Calu3 (cell line): ENCODE data around the gene ACAD11. TPM values are rescaled to one million over a fixed set of nuclear protein-coding genes. Genes with fewer than 3 reads are reported as not detected.
"Not testable (repeated sequence)": the region's sequence is repeated elsewhere in the genome, so short reads cannot be mapped to it uniquely, and the experiment has no call there.

Source experiments
- BruUV-seq: library from RNA; stranded (reverse); fragments of 400-500 nt; replicated peaks from 2 replicates; lab custom pipeline; 2021; lab: Mats Ljungman, UMichigan
- CTCF ChIA-PET: fragments of 300-600 bp; sonication (Branson Sonifier 250); formaldehyde crosslinking; loops from one replicate; lab custom pipeline; 2022; ENCODE audit warnings: antibody characterized with exemption; lab: Charles Lee
- DNase-seq: peaks from one replicate; pipeline ENCODE4 v3.0.0; 2022
- H3K27ac Mint-ChIP-seq: one replicate; pipeline ENCODE4 v1.8.0; 2022; ENCODE audit warnings: mixed read lengths; ENCODE audit not compliant: unreplicated experiment
- H3K27me3 Mint-ChIP-seq: one replicate; pipeline ENCODE4 v1.8.0; 2022; ENCODE audit warnings: mixed read lengths; ENCODE audit not compliant: unreplicated experiment
- H3K36me3 Mint-ChIP-seq: one replicate; pipeline ENCODE4 v1.8.0; 2022; ENCODE audit warnings: mild to moderate bottlenecking, moderate library complexity, mixed read lengths; ENCODE audit not compliant: insufficient read depth, unreplicated experiment
- H3K4me1 Mint-ChIP-seq: one replicate; pipeline ENCODE4 v1.8.0; 2022; ENCODE audit warnings: mild to moderate bottlenecking, low read depth, mixed read lengths; ENCODE audit not compliant: unreplicated experiment
- H3K4me3 Mint-ChIP-seq: one replicate; pipeline ENCODE4 v1.8.0; 2022; ENCODE audit warnings: mild to moderate bottlenecking, low read depth, moderate library complexity, mixed read lengths; ENCODE audit not compliant: unreplicated experiment
- H3K9me3 Mint-ChIP-seq: one replicate; pipeline ENCODE4 v1.8.0; 2022; ENCODE audit warnings: low read depth, mixed read lengths; ENCODE audit not compliant: unreplicated experiment
- intact Hi-C: fragments of 100-400 bp; cut with micrococcal nuclease; formaldehyde crosslinking; loops from one replicate; pipeline ENCODE4 v1.10.0; 2022; ENCODE audit not compliant: unreplicated experiment
- total RNA-seq: library from RNA; stranded (reverse); gene quantifications from 2 replicates; pipeline ENCODE4 v1.2.3, GENCODE V29; 2022
- TF ChIP-seq, protein P1 (sequence below): fragments of 200-600 bp; IDR thresholded peaks from one replicate; pipeline ENCODE4 v1.8.0; 2022; ENCODE audit warnings: antibody characterized with exemption; ENCODE audit not compliant: unreplicated experiment

Gene ACAD11
- total RNA-seq, 1 experiment from 2014 or later = 14.6 TPM

DNA sequence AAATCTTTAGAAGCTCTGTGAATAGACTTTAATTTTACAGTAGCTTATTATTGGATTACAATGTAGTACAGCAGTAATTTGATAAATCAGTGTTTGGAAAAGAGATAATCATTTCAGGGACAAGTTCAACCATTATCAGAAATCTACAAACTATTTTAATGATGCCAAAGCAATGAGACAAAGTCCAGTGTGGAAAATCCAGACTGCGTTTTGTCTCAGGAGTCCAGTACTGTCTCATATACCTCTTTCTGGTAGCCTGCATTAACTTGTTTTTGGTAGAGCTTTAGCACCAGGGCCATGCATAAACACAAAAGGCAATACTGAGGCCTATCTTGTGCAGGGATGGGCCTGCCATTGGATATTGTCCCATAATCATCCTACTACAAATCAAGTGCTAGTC lies 42.8 kb downstream of the ACAD11 start:
- Mint-ChIP-seq H3K27me3 (no peaks in the 10 kb centered on the region), H3K27ac (no peak overlapping the region), H3K9me3 (no peaks in the 10 kb centered on the region), H3K4me1 (no peaks in the 10 kb centered on the region), H3K4me3 (no peak overlapping the region), H3K36me3 (no peaks in the 10 kb centered on the region)
- no peak for DNase-seq
- BruUV-seq = no TSS peak
- intact Hi-C loops = no loop called here
- TF ChIP-seq, protein P1, sequence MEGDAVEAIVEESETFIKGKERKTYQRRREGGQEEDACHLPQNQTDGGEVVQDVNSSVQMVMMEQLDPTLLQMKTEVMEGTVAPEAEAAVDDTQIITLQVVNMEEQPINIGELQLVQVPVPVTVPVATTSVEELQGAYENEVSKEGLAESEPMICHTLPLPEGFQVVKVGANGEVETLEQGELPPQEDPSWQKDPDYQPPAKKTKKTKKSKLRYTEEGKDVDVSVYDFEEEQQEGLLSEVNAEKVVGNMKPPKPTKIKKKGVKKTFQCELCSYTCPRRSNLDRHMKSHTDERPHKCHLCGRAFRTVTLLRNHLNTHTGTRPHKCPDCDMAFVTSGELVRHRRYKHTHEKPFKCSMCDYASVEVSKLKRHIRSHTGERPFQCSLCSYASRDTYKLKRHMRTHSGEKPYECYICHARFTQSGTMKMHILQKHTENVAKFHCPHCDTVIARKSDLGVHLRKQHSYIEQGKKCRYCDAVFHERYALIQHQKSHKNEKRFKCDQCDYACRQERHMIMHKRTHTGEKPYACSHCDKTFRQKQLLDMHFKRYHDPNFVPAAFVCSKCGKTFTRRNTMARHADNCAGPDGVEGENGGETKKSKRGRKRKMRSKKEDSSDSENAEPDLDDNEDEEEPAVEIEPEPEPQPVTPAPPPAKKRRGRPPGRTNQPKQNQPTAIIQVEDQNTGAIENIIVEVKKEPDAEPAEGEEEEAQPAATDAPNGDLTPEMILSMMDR = no peak
- CTCF ChIA-PET = no interaction called here

GRCh38 chr3:132615881-132616280 lies 43.7 kb downstream of the ACAD11 start:
- BruUV-seq = no TSS peak
- Mint-ChIP-seq H3K4me3 (no peak overlapping the region), H3K4me1 (no peaks in the 10 kb centered on the region), H3K27me3 (no peaks in the 10 kb centered on the region), H3K36me3 (no peaks in the 10 kb centered on the region), H3K9me3 (no peaks in the 10 kb centered on the region), H3K27ac (no peak overlapping the region)
- DNase-seq = no peak
- CTCF ChIA-PET = no interaction called here
- intact Hi-C loops = no loop called here
- TF ChIP-seq, protein P1 = no peak

DNA sequence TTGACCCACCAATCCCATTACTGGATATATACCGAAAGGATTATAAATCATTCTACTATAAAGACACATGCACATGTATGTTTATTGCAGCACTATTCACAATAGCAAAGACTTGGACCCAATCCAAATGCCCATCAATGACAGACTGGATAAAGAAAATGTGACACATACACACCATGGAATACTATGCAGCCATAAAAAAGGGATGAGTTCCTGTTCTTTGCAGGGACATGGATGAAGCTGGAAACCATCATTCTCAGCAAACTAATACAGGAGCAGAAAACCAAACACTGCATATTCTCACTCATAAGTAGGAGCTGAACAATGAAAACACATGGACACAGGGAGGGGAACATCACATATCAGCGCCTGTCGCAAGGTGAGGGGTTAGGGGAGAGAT lies 44.3 kb downstream of the ACAD11 start:
- H3K27me3 Mint-ChIP-seq, H3K36me3 Mint-ChIP-seq, H3K4me3 Mint-ChIP-seq, DNase-seq, intact Hi-C loops, H3K9me3 Mint-ChIP-seq, H3K4me1 Mint-ChIP-seq, H3K27ac Mint-ChIP-seq, BruUV-seq, CTCF ChIA-PET: not testable (repeated sequence)

GRCh38 chr3:132606620-132607019 lies 53.0 kb downstream of the ACAD11 start:
- H3K36me3 Mint-ChIP-seq, BruUV-seq, intact Hi-C loops, H3K4me1 Mint-ChIP-seq, H3K27ac Mint-ChIP-seq, H3K9me3 Mint-ChIP-seq, DNase-seq, H3K27me3 Mint-ChIP-seq, H3K4me3 Mint-ChIP-seq: not testable (repeated sequence)
- CTCF ChIA-PET = interaction anchor here (0.6 kb wide), 1 partner anchor 330 kb away, joined by 3 read pairs; no protein-coding TSS in a partner anchor

DNA sequence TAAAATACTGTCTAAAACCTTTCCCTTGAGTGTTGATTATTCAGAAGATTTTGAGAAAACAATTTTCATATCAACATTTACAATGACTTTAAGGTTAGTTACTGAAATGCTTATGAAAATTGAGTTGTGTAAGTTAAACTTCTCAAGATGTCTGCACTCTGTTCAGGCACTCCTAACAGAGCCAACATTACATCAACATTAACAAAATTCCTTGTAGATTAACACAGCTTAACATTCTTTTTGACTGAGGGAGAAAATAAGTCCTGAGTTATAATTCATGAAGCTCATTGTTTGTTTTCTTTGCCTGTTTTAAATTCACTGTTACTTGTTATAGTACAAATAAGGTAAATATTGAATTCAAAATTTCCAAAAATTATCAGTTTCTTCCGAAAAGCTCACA lies 53.5 kb downstream of the ACAD11 start:
- BruUV-seq = no TSS peak
- Mint-ChIP-seq H3K36me3 (no peaks in the 10 kb centered on the region), H3K27ac (no peak overlapping the region)

More for the DNA sequence above, 53.5 kb downstream of the ACAD11 start:
- H3K9me3 Mint-ChIP-seq = peaks cover 4% of the 10 kb centered on the region
- H3K27me3 Mint-ChIP-seq = no peaks in the 10 kb centered on the region
- TF ChIP-seq, protein P1 = no peak
- no peaks in the 10 kb centered on the region for H3K4me1 Mint-ChIP-seq
- DNase-seq = no peak
- CTCF ChIA-PET = interaction anchor here (0.6 to 0.7 kb wide), 2 partner anchors 9 to 329 kb away, joined by 3 read pairs; partner anchors contain the start of gene ACKR4
- intact Hi-C loops = no loop called here
- H3K4me3 Mint-ChIP-seq = no peak overlapping the region
